Right lobe of liver (tissue), 4 donors: ENCODE results near the gene NFATC3.

Experiments used
- CTCF ChIP-seq, 4 donors: fragments of 200-600 bp in 3 of 4; fragments of 450-650 bp in 1 of 4; IDR thresholded peaks; one replicate each; pipeline versions ENCODE4 v1.5.1 to v1.8.0; 2016 to 2022; ENCODE audit warnings: antibody characterized with exemption in 4 of 4, mild to moderate bottlenecking in 2 of 4
- POLR2A ChIP-seq: fragments of 450-650 bp; IDR thresholded peaks from one replicate; pipeline ENCODE4 v1.6.1; 2017; ENCODE audit warnings: antibody characterized with exemption, mild to moderate bottlenecking
- donor health status: DM: no; HTN: no; CAD: no.
- donor health status: DM: no; HTN: no; CAD: no.
- donor health status: DM: no; HTN: yes; CAD: no.

GRCh38 chr16:68227850-68228553, 142.8 kb downstream of the NFATC3 start:
- TF ChIP-seq CTCF (IDR thresholded peaks at IDR 0.05) (peak in 1 of 4 donors; percentile 18), POLR2A (no peak)
